Right atrium auricular region (tissue), 2 donors: Measurements from ENCODE around the gene ACBD4. TPM values are rescaled to one million over a fixed set of nuclear protein-coding genes. Genes with fewer than 3 reads are reported as not detected.
A peak's percentile ranks its signal among the peaks of the same experiment; 100 is the strongest.

Experiments used
- DNase-seq: peaks from one replicate; pipeline ENCODE4 v3.0.0-alpha.2; 2019; ENCODE audit warnings: low spot score
- H3K27ac ChIP-seq, 2 donors: fragments of 200-600 bp; sonication (generic); 1 replicate in 1 of 2; 2 replicates in 1 of 2; pipeline ENCODE4 v1.5.1; 2016 to 2019
- H3K27me3 ChIP-seq, 2 donors: fragments of 200-600 bp; sonication (generic); one replicate each; pipeline versions ENCODE4 v1.5.1 to v1.6.0; 2017 to 2019
- H3K36me3 ChIP-seq: fragments of 200-600 bp; sonication (generic); one replicate; pipeline ENCODE4 v1.5.1; 2016
- H3K4me1 ChIP-seq, 2 donors: fragments of 200-600 bp; sonication (generic); one replicate each; pipeline versions ENCODE4 v1.5.1 to v1.6.0; 2017 to 2019
- H3K4me3 ChIP-seq, 2 donors: fragments of 200-600 bp; sonication (generic); 1 replicate in 1 of 2; 2 replicates in 1 of 2; pipeline ENCODE4 v1.5.1; 2017 to 2019; ENCODE audit warnings: mild to moderate bottlenecking in 1 of 2, moderate library complexity in 1 of 2
- H3K9me3 ChIP-seq, 2 donors: fragments of 200-600 bp; sonication (generic); one replicate each; pipeline ENCODE4 v1.5.1; 2019
- total RNA-seq, 2 donors: library from RNA; depleted of rRNA; stranded (reverse); fragments of >200 nt; gene quantifications; one replicate each; pipeline ENCODE4 v1.1.0, GENCODE V29; 2016
- TF ChIP-seq, protein P1 (sequence below), 2 donors: fragments of 200-600 bp; sonication (generic); IDR thresholded peaks; one replicate each; pipeline ENCODE4 v1.5.1; 2019; ENCODE audit warnings: antibody characterized with exemption in 2 of 2

Gene ACBD4
- total RNA-seq, 2 donors from 2014 or later, result 9.0 to 9.4 TPM

- Histone ChIP-seq H3K27ac (peak overlapping the region; percentile 28 to 55), H3K4me3 (no peak overlapping the region), H3K36me3 (peaks cover 72% of the 10 kb centered on the region), H3K4me1 (peaks cover 0 to 50% of the 10 kb centered on the region in 2 donors), H3K27me3 (no peaks in the 10 kb centered on the region), H3K9me3 (no peaks in the 10 kb centered on the region)
- TF ChIP-seq, protein P1, sequence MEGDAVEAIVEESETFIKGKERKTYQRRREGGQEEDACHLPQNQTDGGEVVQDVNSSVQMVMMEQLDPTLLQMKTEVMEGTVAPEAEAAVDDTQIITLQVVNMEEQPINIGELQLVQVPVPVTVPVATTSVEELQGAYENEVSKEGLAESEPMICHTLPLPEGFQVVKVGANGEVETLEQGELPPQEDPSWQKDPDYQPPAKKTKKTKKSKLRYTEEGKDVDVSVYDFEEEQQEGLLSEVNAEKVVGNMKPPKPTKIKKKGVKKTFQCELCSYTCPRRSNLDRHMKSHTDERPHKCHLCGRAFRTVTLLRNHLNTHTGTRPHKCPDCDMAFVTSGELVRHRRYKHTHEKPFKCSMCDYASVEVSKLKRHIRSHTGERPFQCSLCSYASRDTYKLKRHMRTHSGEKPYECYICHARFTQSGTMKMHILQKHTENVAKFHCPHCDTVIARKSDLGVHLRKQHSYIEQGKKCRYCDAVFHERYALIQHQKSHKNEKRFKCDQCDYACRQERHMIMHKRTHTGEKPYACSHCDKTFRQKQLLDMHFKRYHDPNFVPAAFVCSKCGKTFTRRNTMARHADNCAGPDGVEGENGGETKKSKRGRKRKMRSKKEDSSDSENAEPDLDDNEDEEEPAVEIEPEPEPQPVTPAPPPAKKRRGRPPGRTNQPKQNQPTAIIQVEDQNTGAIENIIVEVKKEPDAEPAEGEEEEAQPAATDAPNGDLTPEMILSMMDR (IDR thresholded peaks at IDR 0.05), result peak; percentile 43 to 68
- no peak for DNase-seq
Measured at GRCh38 chr17:45096141-45096540, 39.3 kb upstream of the ACBD4 start.

- Histone ChIP-seq H3K36me3 (peaks cover 74% of the 10 kb centered on the region), H3K27me3 (no peaks in the 10 kb centered on the region), H3K4me3 (no peak overlapping the region), H3K9me3 (no peaks in the 10 kb centered on the region), H3K4me1 (peaks cover 0 to 48% of the 10 kb centered on the region in 2 donors), H3K27ac (peak overlapping the region; percentile 28 to 55)
- TF ChIP-seq, protein P1 (IDR thresholded peaks at IDR 0.05), result no peak
- no peak for DNase-seq
Measured at GRCh38 chr17:45096926-45097325, 38.6 kb upstream of the ACBD4 start.

GRCh38 chr17:45098081-45098868 is 37.2 kb upstream of the ACBD4 start:
- TF ChIP-seq, protein P1 (IDR thresholded peaks at IDR 0.05), result no peak
- H3K9me3 ChIP-seq, result no peaks in the 10 kb centered on the region
- peaks cover 0 to 46% of the 10 kb centered on the region in 2 donors for H3K4me1 ChIP-seq
- peaks cover 87% of the 10 kb centered on the region for H3K36me3 ChIP-seq
- H3K27ac ChIP-seq, result peak overlapping the region in 1 of 2 donors; percentile 76
- no peak for DNase-seq
- H3K27me3 ChIP-seq, result no peaks in the 10 kb centered on the region
- H3K4me3 ChIP-seq, result no peak overlapping the region

DNA sequence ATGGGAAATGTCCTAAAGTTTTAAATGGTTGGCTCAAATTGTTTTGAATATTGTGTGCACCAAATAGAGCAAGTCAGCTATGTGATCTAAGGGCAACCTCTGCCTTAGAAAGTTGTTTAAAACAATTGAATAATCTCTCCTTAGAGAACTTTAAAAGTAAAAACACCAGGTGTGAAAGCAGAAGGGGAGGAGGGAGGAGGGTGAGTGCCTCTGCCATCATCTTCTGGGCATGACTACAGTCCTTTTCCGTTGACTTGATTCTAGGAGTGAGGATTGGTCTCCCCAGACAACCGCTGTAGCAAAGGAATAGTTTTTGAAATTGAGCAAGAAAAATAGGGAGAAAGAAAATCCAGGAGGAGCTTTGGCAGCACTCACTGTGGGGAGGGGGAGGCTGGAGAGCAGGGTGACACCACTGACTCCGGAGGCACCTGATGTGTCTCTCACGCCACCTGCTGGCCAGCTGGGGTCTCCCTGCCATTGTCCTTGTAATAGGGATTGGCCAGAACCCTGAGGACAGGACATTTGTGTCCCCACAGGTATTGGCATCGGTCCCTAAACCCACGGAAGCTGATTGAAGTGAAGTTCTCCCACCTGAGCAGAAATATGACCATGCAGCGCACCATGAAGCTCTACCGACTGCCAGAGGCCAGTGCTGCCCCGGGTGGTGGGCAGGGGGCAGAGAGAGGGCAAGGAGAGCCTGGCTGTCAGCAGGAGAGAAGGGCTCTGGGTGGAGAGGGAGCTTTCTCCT is 36.4 kb upstream of the ACBD4 start:
- no peaks in the 10 kb centered on the region for H3K27me3 ChIP-seq
- peak; percentile 95 for DNase-seq
- H3K27ac ChIP-seq, result peak overlapping the region; percentile 63 to 76
- TF ChIP-seq, protein P1 (IDR thresholded peaks at IDR 0.05), result peak; percentile 75 to 94
- peaks cover 0 to 44% of the 10 kb centered on the region in 2 donors for H3K4me1 ChIP-seq
- H3K9me3 ChIP-seq, result no peaks in the 10 kb centered on the region
- no peak overlapping the region for H3K4me3 ChIP-seq
- peaks cover 94% of the 10 kb centered on the region for H3K36me3 ChIP-seq

DNA sequence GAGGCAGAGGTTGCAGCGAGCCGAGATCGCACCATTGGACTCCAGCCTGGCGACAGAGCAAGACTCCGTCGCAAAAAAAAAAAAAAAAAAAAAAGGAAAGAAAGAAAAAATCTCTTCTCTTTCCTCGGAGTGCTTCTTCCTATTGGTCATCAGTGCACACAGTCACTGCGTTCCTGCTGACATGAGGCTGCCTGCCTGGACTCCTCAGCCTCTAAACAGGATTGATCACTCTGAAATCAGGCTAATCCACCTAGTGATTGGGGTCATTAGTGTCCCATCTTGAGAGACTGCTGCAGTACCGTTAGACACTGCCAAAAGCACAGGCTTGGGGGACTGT is 34.0 kb upstream of the ACBD4 start:
- peak overlapping the region; percentile 72 to 87 for H3K27ac ChIP-seq
- H3K4me1 ChIP-seq, result peaks cover 0 to 54% of the 10 kb centered on the region in 2 donors
- H3K9me3 ChIP-seq, result no peaks in the 10 kb centered on the region
- DNase-seq, result no peak
- peaks cover 94% of the 10 kb centered on the region for H3K36me3 ChIP-seq
- H3K27me3 ChIP-seq, result no peaks in the 10 kb centered on the region
- no peak overlapping the region for H3K4me3 ChIP-seq
- TF ChIP-seq, protein P1 (IDR thresholded peaks at IDR 0.05), result no peak
